Duodenal mucosa (tissue), 2 donors: ENCODE results near the gene CANT1.

Source experiments
- H3K27ac ChIP-seq: one replicate; pipeline ENCODE4 v1.7.0; 2013; ENCODE audit warnings: low read depth, low read length
- H3K27me3 ChIP-seq, 2 donors: one replicate each; pipeline ENCODE4 v1.7.0; 2013; ENCODE audit warnings: low read length in 2 of 2, control low read depth in 1 of 2; ENCODE audit not compliant: insufficient read depth in 2 of 2, control insufficient read depth in 1 of 2
- H3K36me3 ChIP-seq, 2 donors: one replicate each; pipeline ENCODE4 v1.7.0; 2013; ENCODE audit warnings: low read length in 2 of 2, control low read depth in 1 of 2; ENCODE audit not compliant: insufficient read depth in 2 of 2, control insufficient read depth in 1 of 2
- H3K4me1 ChIP-seq, 2 donors: one replicate each; pipeline ENCODE4 v1.7.0; 2013; ENCODE audit warnings: low read length in 2 of 2, control low read depth in 1 of 2; ENCODE audit not compliant: insufficient read depth in 2 of 2, control insufficient read depth in 1 of 2
- H3K4me3 ChIP-seq, 2 donors: one replicate each; pipeline ENCODE4 v1.7.0; 2013; ENCODE audit warnings: low read length in 2 of 2, low read depth in 1 of 2
- H3K9ac ChIP-seq, 2 donors: one replicate each; pipeline ENCODE4 v1.7.0; 2013; ENCODE audit warnings: low read length in 2 of 2, low read depth in 1 of 2
- H3K9me3 ChIP-seq, 2 donors: one replicate each; pipeline ENCODE4 v1.7.0; 2013; ENCODE audit warnings: low read length in 2 of 2, control low read depth in 1 of 2; ENCODE audit not compliant: control insufficient read depth in 1 of 2

Gene CANT1

GRCh38 chr17:79019632-79020584 is 10.3 kb upstream of the CANT1 start:
- Histone ChIP-seq H3K9ac (peak overlapping the region in 1 of 2 donors; percentile 40), H3K36me3 (no peaks in the 10 kb centered on the region), H3K27ac (peak overlapping the region; percentile 7), H3K27me3 (peaks cover 0 to 6% of the 10 kb centered on the region in 2 donors), H3K4me3 (no peak overlapping the region), H3K4me1 (peaks cover 24 to 48% of the 10 kb centered on the region in 2 donors), H3K9me3 (peaks cover 0 to 2% of the 10 kb centered on the region in 2 donors)

DNA sequence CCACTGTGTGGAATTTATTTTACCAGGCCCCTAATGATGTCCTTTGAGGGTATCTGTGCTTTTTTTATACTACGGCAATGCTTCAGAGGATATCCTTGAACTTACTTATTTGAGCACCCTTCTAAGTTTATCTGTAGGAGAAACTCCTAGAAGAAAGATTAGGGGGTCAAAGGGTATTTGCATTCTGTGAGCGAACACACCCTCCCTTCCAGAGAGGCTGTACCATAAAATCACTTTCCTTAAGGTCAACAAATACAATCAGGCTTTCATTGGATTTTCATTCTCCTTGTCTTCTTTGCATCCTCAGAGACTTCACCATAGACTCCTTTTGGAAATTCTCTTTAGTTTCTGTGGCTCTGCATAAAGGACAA is 9.7 kb upstream of the CANT1 start:
- Histone ChIP-seq H3K9me3 (peaks cover 0 to 3% of the 10 kb centered on the region in 2 donors), H3K27me3 (peaks cover 0 to 6% of the 10 kb centered on the region in 2 donors), H3K4me3 (no peak overlapping the region), H3K4me1 (peaks cover 20 to 43% of the 10 kb centered on the region in 2 donors), H3K36me3 (no peaks in the 10 kb centered on the region), H3K9ac (no peak overlapping the region), H3K27ac (no peak overlapping the region)

DNA sequence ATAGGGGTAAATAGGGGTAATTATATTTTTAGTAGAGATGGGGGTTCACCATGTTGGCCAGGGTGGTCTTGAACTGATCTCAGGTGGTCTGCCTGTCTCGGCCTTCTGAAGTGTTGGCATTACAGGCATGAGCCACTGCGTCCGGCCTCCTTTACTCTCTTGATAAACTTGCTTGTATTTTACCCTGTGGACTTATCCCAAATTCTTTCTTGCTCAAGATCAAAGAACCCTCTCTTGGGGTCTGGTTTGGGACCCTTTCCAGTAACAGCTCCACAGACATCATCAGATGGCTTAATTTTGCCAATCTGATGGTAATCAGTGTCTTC is 8.8 kb upstream of the CANT1 start:
- no peaks in the 10 kb centered on the region for H3K36me3 ChIP-seq
- no peak overlapping the region for H3K27ac ChIP-seq
- no peak overlapping the region for H3K4me3 ChIP-seq

GRCh38 chr17:79017546-79018369 is 8.2 kb upstream of the CANT1 start:
- Histone ChIP-seq H3K9me3 (peaks cover 0 to 3% of the 10 kb centered on the region in 2 donors), H3K9ac (no peak overlapping the region), H3K4me1 (peaks cover 20 to 33% of the 10 kb centered on the region in 2 donors), H3K4me3 (no peak overlapping the region), H3K27me3 (no peaks in the 10 kb centered on the region), H3K27ac (no peak overlapping the region), H3K36me3 (no peaks in the 10 kb centered on the region)

More for the DNA sequence above, 8.8 kb upstream of the CANT1 start:
- Histone ChIP-seq H3K27me3 (peaks cover 0 to 5% of the 10 kb centered on the region in 2 donors), H3K9me3 (peaks cover 0 to 3% of the 10 kb centered on the region in 2 donors), H3K9ac (no peak overlapping the region), H3K4me1 (peaks cover 20 to 39% of the 10 kb centered on the region in 2 donors)

DNA sequence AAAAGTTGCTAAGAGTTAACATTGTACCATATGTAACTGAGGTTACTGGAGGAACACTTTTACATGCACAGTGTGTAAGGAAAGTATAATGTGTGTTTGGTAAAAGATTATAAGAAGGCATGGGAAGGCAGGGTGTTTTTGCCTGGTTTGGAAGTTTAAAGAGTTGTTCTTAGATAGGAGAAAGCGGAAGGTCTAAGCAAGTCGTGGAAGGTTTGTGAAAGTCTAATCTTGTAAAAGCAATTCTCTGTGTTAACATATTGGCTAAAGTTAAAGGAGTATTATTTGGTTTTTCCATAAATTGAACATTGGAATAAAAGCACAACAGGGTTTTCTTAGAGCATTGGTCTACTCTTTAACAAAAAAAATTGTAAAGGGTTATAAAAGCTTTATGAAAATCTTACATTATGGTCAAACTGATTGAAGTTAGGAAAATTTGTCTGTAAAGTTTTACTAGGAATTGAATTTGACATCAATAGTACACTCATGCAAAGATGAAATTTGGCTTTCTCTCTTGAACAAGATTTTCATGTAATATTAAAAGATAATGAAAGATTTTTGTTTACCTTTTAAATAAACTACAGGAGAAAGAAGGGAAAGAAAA is 4.7 kb upstream of the CANT1 start:
- H3K36me3 ChIP-seq, result no peaks in the 10 kb centered on the region
- H3K4me1 ChIP-seq, result peaks cover 8 to 13% of the 10 kb centered on the region in 2 donors
- H3K27me3 ChIP-seq, result no peaks in the 10 kb centered on the region
- H3K9me3 ChIP-seq, result peaks cover 0 to 3% of the 10 kb centered on the region in 2 donors
- no peak overlapping the region for H3K27ac ChIP-seq
- H3K9ac ChIP-seq, result no peak overlapping the region
- H3K4me3 ChIP-seq, result no peak overlapping the region

DNA sequence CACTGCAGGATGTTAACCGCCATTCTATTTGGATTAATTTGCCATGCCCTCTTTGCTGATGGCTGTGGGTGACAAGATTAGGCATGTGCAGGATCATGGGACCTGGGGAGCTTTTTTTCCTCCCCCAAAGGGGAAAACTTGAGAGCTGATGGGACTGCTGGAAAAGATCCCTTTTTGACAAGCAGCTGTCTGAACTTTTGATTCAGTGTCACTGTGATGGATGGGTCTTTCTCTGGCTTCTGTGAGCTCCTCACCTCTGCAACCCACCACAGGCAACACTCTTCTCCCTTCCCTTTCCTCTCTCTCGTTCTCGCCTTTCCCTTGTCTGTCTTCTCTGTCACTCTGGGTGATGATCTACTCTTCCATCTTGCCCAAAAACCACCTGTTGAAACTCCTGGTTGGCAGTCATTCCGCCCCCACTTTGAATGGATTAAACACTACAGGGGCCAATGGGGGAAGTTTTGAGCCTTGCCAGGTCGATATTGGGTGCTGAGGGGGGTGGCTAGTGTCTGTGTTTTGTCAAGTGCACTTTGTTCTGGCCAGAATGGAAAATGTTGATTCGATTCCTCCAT is 3.1 kb upstream of the CANT1 start:
- peaks cover 0 to 3% of the 10 kb centered on the region in 2 donors for H3K9me3 ChIP-seq
- peaks cover 15 to 21% of the 10 kb centered on the region in 2 donors for H3K4me1 ChIP-seq
- H3K27ac ChIP-seq, result no peak overlapping the region
- H3K27me3 ChIP-seq, result no peaks in the 10 kb centered on the region
- H3K36me3 ChIP-seq, result peaks cover 0 to 3% of the 10 kb centered on the region in 2 donors
- no peak overlapping the region for H3K9ac ChIP-seq
- no peak overlapping the region for H3K4me3 ChIP-seq

DNA sequence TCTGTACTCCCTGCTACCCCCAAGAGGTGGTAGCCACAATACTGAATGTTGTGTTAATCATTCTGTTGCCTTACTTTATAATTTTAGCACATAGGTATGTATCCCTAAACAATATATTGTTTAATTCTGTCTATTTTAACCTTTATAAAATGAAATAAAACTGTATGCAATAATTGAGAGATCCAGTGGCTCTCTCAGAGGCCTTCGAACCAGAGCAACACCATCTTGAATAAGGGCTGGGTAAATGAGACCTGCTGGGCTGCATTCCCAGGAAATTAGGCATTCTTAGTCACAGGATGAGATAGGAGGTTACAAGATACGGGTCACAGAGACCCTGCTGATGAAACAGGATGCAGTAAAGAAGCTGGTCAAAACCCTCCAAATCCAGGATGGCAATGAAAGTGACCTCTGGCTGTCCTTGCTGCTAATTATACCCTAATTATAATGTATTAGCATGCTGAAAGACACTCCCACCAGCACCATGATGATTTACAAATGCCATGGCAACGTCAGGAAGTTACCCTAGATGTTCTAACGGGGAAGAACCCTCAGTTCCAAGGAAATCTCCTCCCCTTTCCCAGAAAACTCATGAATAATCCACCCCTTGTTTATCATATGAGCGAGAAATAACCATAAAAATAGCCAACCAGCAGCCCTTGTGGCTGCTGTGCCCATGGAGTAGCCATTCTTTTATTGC is 2.0 kb upstream of the CANT1 start:
- H3K9ac ChIP-seq, result no peak overlapping the region
- peaks cover 0 to 9% of the 10 kb centered on the region in 2 donors for H3K36me3 ChIP-seq
- no peaks in the 10 kb centered on the region for H3K27me3 ChIP-seq
- peaks cover 0 to 3% of the 10 kb centered on the region in 2 donors for H3K9me3 ChIP-seq
- H3K4me1 ChIP-seq, result peaks cover 25 to 31% of the 10 kb centered on the region in 2 donors
- H3K27ac ChIP-seq, result no peak overlapping the region
- no peak overlapping the region for H3K4me3 ChIP-seq

DNA sequence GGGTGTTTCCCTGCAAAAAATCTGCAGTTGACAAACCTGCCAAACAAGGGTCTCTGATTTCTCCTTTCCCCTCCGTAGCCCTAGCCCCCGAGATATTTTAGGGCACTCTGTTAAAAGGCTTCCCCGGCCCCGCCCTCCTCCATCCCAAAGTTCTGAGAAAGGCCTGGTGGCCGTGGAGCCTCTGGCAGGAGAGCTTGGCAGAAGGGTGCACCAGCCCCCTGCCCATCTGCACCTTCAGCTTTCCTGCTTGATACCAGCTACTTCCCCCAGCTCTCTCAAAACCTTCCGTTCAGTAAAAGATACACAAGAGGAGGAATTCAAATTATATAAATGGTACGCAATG is 711 bp upstream of the CANT1 start:
- Histone ChIP-seq H3K36me3 (peaks cover 0 to 10% of the 10 kb centered on the region in 2 donors), H3K4me3 (peak overlapping the region; percentile 74 to 82), H3K9ac (peak overlapping the region; percentile 76 to 91), H3K9me3 (peaks cover 0 to 3% of the 10 kb centered on the region in 2 donors), H3K27me3 (no peaks in the 10 kb centered on the region), H3K27ac (no peak overlapping the region), H3K4me1 (peaks cover 39 to 44% of the 10 kb centered on the region in 2 donors)

GRCh38 chr17:79008666-79009387 is 737 bp downstream of the CANT1 start:
- H3K4me1 ChIP-seq, result peaks cover 41 to 47% of the 10 kb centered on the region in 2 donors
- H3K27ac ChIP-seq, result peak overlapping the region; percentile 74
- H3K4me3 ChIP-seq, result peak overlapping the region; percentile 82 to 91
- H3K27me3 ChIP-seq, result no peaks in the 10 kb centered on the region
- H3K36me3 ChIP-seq, result peaks cover 0 to 10% of the 10 kb centered on the region in 2 donors
- H3K9ac ChIP-seq, result peak overlapping the region; percentile 91 to 94
- H3K9me3 ChIP-seq, result no peaks in the 10 kb centered on the region
